ENCODE measurements around the gene AREG.

DNA sequence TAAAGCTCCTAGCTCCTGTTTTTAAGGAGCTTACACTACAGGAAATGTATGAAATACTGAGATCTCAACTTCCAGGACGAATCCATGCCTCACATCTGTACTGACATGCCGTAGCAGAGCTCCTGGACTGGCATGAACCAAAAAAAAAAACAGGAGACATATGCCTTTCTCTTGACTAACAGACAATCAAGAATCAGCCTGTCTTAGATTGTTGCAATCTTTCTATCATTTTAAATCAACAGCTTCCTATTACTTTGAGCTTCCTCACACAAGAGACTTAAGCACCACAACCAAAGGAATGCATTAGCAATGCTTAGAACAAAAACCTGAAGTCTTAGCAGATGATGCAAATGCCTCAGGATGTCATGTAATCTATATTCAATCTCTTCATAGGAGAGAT is 34.7 kb upstream of the AREG start:
- TF ChIP-seq, protein P1, sequence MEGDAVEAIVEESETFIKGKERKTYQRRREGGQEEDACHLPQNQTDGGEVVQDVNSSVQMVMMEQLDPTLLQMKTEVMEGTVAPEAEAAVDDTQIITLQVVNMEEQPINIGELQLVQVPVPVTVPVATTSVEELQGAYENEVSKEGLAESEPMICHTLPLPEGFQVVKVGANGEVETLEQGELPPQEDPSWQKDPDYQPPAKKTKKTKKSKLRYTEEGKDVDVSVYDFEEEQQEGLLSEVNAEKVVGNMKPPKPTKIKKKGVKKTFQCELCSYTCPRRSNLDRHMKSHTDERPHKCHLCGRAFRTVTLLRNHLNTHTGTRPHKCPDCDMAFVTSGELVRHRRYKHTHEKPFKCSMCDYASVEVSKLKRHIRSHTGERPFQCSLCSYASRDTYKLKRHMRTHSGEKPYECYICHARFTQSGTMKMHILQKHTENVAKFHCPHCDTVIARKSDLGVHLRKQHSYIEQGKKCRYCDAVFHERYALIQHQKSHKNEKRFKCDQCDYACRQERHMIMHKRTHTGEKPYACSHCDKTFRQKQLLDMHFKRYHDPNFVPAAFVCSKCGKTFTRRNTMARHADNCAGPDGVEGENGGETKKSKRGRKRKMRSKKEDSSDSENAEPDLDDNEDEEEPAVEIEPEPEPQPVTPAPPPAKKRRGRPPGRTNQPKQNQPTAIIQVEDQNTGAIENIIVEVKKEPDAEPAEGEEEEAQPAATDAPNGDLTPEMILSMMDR (IDR thresholded peaks at IDR 0.05; ENCODE audit: low read depth, low read length) = no peak
- TF ChIP-seq, protein P2, sequence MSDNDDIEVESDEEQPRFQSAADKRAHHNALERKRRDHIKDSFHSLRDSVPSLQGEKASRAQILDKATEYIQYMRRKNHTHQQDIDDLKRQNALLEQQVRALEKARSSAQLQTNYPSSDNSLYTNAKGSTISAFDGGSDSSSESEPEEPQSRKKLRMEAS (IDR thresholded peaks at IDR 0.05; ENCODE audit: low read depth, low read length) = no peak
- TF ChIP-seq POLR2A (IDR thresholded peaks at IDR 0.05; ENCODE audit: extremely low read depth, insufficient read length) = no peak

Data from NB4 (cell line).